IPS-15b (cell line): ENCODE data around the gene SMAD7.

ENCODE experiments used
- H3K27me3 ChIP-seq: one replicate; pipeline ENCODE4 v1.6.1; 2013; ENCODE audit warnings: low read length; ENCODE audit not compliant: control insufficient read depth, insufficient read depth
- H3K36me3 ChIP-seq: one replicate; pipeline ENCODE4 v1.6.1; 2013; ENCODE audit warnings: low read length; ENCODE audit not compliant: control insufficient read depth, insufficient read depth
- H3K4me1 ChIP-seq: one replicate; pipeline ENCODE4 v1.6.1; 2013; ENCODE audit warnings: mild to moderate bottlenecking, low read length; ENCODE audit not compliant: control insufficient read depth, insufficient read depth
- H3K4me3 ChIP-seq: one replicate; pipeline ENCODE4 v1.5.1; 2013; ENCODE audit warnings: low read depth, low read length
- H3K9ac ChIP-seq: one replicate; pipeline ENCODE4 v1.6.1; 2013; ENCODE audit warnings: low read depth, mild to moderate bottlenecking, low read length
- H3K9me3 ChIP-seq: one replicate; pipeline ENCODE4 v1.6.1; 2013; ENCODE audit warnings: mild to moderate bottlenecking, low read length; ENCODE audit not compliant: control insufficient read depth, insufficient read depth

The SMAD7 gene

GRCh38 chr18:48950536-48951447 is at the start of gene SMAD7:
Gene SMAD7 (minus strand): TSS chr18:48950965. CDS start chr18:48950424, 541 bp downstream.
- Histone ChIP-seq H3K4me3 (peak within 1 kb of the TSS; percentile 85), H3K27me3 (peaks cover 6% of the 10 kb centered on the region), H3K9me3 (no peaks in the 10 kb centered on the region), H3K9ac (peak within 1 kb of the TSS; percentile 54), H3K4me1 (peaks cover 20% of the 10 kb centered on the region), H3K36me3 (peaks cover 6% of the 10 kb centered on the region)

- peaks cover 2% of the 10 kb centered on the region for H3K4me1 ChIP-seq
- H3K27me3 ChIP-seq, result peaks cover 2% of the 10 kb centered on the region
- H3K4me3 ChIP-seq, result no peak overlapping the region
- no peak overlapping the region for H3K9ac ChIP-seq
- no peaks in the 10 kb centered on the region for H3K9me3 ChIP-seq
- no peaks in the 10 kb centered on the region for H3K36me3 ChIP-seq
Measured at GRCh38 chr18:48999569-48999968, 48.8 kb upstream of the SMAD7 start.

- peaks cover 2% of the 10 kb centered on the region for H3K27me3 ChIP-seq
- no peak overlapping the region for H3K9ac ChIP-seq
- H3K36me3 ChIP-seq, result no peaks in the 10 kb centered on the region
- H3K9me3 ChIP-seq, result no peaks in the 10 kb centered on the region
- no peak overlapping the region for H3K4me3 ChIP-seq
- peaks cover 2% of the 10 kb centered on the region for H3K4me1 ChIP-seq
Measured at GRCh38 chr18:48997985-48998831, 47.4 kb upstream of the SMAD7 start.

GRCh38 chr18:48997681-48997984 is 46.9 kb upstream of the SMAD7 start:
- H3K9ac ChIP-seq, result no peak overlapping the region
- no peak overlapping the region for H3K4me3 ChIP-seq
- H3K27me3 ChIP-seq, result peaks cover 2% of the 10 kb centered on the region
- H3K36me3 ChIP-seq, result no peaks in the 10 kb centered on the region
- H3K9me3 ChIP-seq, result no peaks in the 10 kb centered on the region
- peaks cover 2% of the 10 kb centered on the region for H3K4me1 ChIP-seq

- Histone ChIP-seq H3K36me3 (no peaks in the 10 kb centered on the region), H3K4me1 (peaks cover 2% of the 10 kb centered on the region), H3K27me3 (peaks cover 2% of the 10 kb centered on the region), H3K9ac (no peak overlapping the region), H3K4me3 (no peak overlapping the region), H3K9me3 (no peaks in the 10 kb centered on the region)
Measured at GRCh38 chr18:48996901-48997463, 46.2 kb upstream of the SMAD7 start.

- Histone ChIP-seq H3K4me1 (peaks cover 2% of the 10 kb centered on the region), H3K4me3 (no peak overlapping the region), H3K27me3 (no peaks in the 10 kb centered on the region), H3K36me3 (no peaks in the 10 kb centered on the region), H3K9me3 (no peaks in the 10 kb centered on the region), H3K9ac (no peak overlapping the region)
Measured at GRCh38 chr18:48996041-48996440, 45.3 kb upstream of the SMAD7 start.

GRCh38 chr18:48994926-48995835 is 44.4 kb upstream of the SMAD7 start:
- Histone ChIP-seq H3K4me1 (peaks cover 2% of the 10 kb centered on the region), H3K4me3 (no peak overlapping the region), H3K27me3 (no peaks in the 10 kb centered on the region), H3K36me3 (no peaks in the 10 kb centered on the region), H3K9me3 (no peaks in the 10 kb centered on the region), H3K9ac (no peak overlapping the region)

- H3K9ac ChIP-seq, result no peak overlapping the region
- H3K4me3 ChIP-seq, result no peak overlapping the region
- peaks cover 2% of the 10 kb centered on the region for H3K4me1 ChIP-seq
- no peaks in the 10 kb centered on the region for H3K27me3 ChIP-seq
- no peaks in the 10 kb centered on the region for H3K9me3 ChIP-seq
- H3K36me3 ChIP-seq, result no peaks in the 10 kb centered on the region
Measured at GRCh38 chr18:48994044-48994651, 43.4 kb upstream of the SMAD7 start.

GRCh38 chr18:48993586-48993985 is 42.8 kb upstream of the SMAD7 start:
- no peak overlapping the region for H3K9ac ChIP-seq

GRCh38 chr18:48992791-48993555 is 42.2 kb upstream of the SMAD7 start:
- Histone ChIP-seq H3K4me1 (peaks cover 2% of the 10 kb centered on the region), H3K4me3 (no peak overlapping the region), H3K9ac (no peak overlapping the region), H3K9me3 (no peaks in the 10 kb centered on the region), H3K36me3 (no peaks in the 10 kb centered on the region), H3K27me3 (no peaks in the 10 kb centered on the region)

More at GRCh38 chr18:48993586-48993985, 42.8 kb upstream of the SMAD7 start:
- Histone ChIP-seq H3K9me3 (no peaks in the 10 kb centered on the region), H3K4me1 (peaks cover 2% of the 10 kb centered on the region), H3K27me3 (no peaks in the 10 kb centered on the region), H3K36me3 (no peaks in the 10 kb centered on the region), H3K4me3 (no peak overlapping the region)
